Activated CD4-positive, alpha-beta T cell treated with anti-CD3 and anti-CD28 coated beads for 48 hours (primary cell): ENCODE results near the gene PDHA1.

Source experiments
- DNase-seq: peaks from one replicate; pipeline ENCODE4 v3.0.0-alpha.2; 2020

The PDHA1 gene

DNA sequence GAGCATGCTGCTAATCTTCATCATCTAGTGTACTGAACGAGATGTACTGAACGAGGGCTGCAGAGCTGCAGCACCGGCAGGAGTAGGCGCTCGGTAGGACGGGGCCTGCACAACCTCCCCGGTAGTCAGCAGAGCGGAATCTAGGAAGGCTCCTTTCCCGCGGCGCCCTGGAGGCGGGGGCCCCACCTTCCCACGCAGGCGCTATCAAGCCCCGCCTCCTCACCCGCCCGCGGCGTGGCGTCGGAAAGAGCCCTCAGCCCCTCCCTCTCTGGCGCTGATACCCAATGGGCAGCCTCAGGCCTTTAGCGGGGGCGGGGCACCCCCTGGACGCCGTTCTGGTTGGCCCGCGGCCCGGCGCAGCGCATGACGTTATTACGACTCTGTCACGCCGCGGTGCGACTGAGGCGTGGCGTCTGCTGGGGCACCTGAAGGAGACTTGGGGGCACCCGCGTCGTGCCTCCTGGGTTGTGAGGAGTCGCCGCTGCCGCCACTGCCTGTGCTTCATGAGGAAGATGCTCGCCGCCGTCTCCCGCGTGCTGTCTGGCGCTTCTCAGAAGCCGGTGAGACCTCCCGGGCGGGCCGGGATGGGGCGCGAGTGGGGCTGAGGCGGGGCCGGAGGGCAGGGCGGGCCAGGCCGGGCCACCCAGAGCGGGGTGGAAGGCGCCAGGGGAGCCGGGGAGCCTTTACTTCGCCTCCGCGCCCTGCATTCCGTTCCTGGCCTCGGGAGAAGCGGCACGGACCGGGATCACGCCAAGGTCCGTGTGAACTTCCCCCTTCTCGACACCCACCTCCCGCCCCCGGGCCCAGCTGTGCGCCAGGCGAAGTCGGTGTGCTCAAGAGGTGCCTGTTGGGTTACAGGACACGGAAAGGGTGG, at the start of gene PDHA1:
TSS of gene PDHA1 (plus strand) at position 393 of the 874 bp plus-strand sequence. CDS start at position 504, 111 bp downstream.
- DNase-seq: peak; percentile 94

DNA sequence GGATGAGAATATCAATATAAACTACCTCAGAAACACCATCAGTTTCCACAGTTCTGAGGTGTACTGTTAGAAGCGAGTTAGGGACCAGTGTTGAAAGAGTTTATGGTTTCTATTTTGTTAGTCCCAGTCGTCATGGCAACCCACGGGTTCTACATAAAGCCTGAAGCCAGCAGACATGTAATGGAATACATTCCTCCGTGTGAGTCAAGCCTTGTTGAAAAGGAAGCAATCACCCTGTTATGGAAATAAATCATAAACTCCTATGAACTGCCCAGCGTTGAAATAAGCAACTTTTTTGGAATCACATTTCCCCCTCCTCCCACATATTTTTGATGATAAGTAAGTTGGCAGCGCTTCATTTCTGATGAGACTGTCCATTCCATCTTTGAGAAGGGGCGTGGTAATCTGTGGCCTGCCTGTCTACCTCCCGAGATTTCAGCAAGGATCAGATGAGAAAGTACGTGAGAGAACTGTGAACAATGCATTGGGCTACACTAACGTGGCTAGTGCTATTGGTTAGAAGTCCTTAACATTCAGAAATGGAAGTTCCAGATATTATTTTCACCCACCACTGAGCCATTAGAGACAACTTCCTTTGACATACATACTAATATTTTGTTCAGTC, 40.4 kb upstream of the PDHA1 start:
- no peak for DNase-seq

DNA sequence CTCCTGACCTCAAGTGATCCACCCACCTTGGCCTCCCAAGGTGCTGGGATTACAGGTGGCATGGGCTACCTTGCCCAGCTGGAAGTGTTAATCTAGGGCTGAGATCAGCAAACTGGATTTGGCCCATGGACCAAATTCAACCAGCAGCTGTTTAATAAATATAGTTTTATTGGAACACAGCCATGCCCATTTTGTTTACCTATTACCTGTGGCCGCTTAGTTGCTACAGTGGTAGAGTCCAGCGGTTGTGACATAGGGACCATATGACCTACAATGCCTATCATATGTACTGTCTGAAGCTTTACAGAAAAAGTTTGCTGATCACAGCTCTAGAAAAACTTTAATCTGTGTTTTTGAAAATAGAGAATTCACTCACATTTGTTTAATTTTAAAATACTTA, 17.2 kb upstream of the PDHA1 start:
- DNase-seq: no peak

DNA sequence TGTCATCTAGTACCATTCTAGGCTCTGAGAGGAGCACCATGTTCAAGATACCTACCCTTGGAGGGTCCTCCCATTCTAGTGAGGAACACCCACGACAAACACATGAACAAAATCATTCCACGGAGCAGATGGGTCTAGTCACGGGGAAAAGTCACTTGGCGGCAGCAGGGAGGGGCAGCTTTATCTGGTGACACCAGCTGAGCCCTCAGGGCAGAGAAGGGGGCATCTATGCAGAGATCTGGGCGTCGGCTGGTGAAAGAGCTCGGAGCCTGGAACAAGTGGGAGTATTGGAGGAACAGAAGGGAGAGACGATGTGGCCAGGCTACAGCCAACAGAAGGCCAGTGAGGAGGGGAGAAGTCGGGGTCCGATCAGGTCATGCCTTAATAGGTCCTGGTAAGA, 11.9 kb upstream of the PDHA1 start:
- no peak for DNase-seq

DNA sequence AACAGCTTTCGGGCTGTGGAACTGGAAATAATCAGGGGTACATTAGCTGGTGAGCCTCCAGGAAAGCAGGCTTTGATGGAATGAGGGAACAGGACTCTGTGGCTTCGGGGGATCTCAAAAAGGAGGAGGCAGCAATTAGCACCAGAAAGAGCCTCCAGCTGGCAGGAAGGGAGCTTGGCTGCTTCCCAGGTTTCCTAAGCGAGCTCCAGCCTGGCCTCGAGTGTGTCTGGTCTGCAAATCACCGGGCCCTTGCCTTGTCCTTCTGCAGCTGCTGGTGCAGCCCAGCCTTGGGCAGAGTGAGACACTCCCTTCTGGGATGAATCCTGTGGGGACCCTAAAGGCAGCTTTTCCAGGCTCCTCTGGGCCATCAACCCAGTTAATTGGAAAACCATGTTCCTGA, 10.7 kb upstream of the PDHA1 start:
- DNase-seq: no peak

DNA sequence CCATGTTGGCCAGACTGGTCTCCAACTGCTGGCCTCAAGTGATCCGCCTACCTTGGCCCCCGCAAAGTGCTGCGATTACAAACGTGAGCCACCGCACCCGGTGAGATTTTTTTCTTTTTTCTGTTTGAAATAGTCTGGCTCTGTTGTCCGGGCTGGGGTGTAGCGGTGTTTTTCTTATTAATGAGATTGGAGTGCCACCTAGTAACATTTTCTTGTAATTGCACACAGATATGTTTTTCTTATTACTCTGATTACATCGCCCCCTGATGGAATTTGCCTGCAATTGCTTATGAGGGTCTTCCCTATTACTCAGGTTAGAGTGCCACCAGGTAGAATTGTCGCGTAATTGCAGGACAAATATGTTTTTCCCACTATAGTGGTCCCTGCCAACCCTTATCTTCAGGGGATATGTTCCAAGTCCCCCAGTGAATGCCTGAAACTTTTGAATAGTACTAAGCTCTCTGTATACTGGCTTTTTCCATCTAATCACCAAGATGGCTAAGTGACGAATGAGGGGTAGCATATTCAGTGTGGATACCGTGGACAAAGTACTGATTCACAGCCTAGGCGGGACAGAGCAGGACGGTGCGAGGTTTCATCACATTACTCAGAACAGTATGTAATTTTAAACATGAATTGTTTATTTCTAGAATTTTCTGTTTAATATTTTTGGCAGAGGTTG, 8.6 kb upstream of the PDHA1 start:
- DNase-seq: peak; percentile 39

DNA sequence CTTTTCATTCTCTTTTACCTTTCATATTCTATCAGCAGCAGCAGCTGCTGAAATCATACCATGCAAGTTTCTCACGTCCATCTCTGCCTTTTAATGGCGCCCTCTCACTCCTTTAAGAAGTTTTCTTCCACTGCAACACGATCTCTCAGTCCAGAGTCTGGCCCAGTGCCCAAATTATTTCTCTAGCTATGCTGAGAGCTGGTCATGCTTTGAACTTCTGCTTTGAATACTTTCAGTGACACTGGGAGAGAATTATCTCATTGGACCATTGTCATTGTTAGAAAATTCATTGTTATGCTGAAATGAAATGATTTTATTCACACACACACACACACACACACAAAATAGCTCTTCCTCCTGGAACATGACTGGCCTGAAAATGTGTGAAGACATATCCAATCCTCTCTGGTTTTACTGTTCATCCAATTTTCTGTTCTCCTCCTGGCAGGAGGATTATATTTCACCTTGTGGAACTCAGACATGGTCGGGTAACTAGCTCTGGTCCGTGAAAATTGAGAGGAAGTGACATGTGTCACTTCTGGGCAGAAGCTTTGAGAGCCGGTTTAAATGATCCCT, 1.3 kb upstream of the PDHA1 start:
- DNase-seq: no peak

DNA sequence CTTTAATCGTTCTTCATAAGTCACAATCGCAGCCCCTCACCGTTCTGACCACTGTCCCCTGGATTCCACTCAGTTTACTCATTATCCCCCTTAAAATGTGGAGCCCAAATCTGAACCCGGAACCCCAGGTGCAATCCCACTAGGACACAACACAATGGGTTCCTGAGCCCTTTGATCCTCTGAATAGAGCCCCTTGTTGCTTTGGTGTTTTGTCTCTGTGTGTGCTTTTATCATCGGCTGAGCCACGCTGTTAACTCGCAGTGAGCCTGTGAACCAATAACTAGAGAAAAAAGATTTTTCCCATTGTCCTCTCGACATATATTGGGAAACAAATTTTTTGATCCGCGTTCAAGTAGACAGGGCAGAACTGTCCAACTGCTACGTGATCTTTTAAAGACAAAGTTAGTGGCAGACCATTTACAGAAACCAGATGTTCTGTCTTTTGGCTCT, 617 bp upstream of the PDHA1 start:
- DNase-seq: no peak

DNA sequence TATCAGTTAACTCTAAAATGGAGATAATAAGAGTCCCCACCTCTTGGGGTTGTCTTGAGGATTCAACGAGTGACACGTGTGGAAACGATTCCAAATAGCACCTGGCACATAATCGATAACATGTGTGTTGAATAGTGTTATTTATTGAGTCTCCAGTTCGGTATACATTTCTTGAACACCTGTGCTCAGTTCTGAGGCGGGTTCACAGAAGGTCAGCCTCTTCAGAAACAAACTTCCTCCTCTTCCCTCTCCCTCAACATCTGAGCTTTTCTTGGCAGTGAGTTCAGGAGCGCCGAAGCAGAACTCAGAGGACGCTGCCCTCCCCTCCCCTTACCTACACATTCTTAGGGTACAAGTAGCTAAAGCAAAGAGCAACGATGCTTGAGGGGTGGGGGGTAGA, 934 bp downstream of the PDHA1 start:
- DNase-seq: no peak

DNA sequence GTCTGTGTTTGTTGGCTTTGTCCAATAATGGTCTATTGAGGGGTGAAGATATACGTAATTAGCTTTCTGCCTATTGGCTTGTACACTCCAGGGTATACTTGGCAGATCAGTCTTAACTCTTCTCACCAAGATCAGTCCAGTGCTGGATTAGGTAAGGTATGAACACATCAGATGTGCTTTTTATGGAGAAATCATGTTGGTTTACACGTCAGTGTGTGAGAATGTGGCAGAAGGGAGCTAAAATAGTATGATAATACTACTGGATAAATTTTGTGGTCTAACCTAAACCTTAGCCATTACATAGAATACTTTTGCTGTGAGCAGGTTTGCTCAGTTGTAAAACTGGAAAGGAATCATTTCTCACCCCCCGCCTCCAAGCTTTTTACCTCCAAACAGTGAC, 4.2 kb downstream of the PDHA1 start:
- no peak for DNase-seq

DNA sequence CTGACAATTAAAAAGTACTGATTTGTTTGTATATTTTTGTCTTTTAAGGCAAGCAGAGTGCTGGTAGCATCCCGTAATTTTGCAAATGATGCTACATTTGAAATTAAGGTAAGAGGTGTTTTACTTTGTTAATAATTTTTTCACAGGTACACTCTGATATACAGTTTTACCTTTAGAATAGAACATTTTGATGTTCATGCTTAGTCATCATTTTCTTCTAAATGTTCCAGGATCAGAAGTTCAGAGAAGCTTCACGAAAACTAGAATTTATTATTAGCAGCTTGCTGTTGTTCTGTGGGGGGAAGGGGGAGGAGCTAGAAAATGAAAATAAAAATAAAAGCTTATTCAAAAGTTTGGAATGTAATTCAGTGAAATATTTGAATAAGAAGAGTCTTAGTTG, 5.5 kb downstream of the PDHA1 start:
- no peak for DNase-seq

DNA sequence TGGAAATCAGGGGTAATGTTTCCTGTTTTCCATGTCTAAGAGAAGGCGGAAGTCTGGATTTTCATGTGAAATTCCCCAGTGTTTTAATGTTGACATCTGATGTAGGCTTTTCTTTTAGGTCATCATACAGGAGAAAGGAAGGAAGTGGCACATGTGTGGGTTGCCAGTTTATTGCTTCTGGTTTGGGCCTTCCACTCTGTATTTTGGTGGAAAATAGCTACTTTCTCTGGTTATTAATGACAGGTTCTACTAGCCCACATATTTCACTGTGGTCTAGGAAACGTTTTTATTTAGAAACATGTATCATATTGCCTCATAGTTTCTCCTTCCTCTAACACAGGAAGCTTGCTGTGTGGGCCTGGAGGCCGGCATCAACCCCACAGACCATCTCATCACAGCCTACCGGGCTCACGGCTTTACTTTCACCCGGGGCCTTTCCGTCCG, 7.2 kb downstream of the PDHA1 start:
- DNase-seq: no peak

DNA sequence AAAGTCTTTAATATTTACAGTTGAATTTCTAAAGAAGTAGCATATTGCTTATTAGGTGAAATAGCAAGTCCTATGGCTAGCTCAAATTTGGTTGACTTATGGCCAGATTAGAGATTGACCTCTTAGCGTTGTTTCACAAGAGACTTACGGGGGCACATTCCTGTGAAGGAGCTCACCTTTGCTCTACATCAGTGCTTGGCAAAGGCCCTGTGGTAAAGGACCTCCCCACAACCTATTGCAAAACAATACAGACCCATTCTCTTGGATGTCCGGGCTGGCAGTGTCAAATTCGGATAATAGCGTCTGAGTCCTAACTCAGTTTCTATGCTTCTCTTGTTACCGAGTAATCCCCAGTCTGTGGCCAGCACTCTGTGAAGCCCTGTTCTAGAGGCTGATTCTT, 10.9 kb downstream of the PDHA1 start:
- DNase-seq: no peak

DNA sequence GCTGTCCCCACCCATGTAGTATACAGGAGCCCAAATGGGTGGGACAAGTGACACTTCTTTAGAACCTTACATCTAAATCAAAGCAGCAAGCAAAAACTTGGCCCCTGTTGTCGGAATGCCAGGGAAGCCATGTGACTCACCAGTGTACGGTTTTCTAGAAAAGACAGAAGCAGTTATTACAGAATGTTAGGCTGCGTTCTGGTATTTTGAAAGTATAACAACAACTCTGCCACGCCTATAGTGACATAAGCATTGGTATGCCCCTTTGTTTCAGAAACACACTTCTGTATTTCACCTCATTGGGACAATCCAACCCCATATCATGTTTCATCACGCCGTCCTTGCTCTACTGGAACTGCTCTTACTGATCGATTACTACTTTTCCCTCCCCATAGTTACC, 14.8 kb downstream of the PDHA1 start:
- no peak for DNase-seq

DNA sequence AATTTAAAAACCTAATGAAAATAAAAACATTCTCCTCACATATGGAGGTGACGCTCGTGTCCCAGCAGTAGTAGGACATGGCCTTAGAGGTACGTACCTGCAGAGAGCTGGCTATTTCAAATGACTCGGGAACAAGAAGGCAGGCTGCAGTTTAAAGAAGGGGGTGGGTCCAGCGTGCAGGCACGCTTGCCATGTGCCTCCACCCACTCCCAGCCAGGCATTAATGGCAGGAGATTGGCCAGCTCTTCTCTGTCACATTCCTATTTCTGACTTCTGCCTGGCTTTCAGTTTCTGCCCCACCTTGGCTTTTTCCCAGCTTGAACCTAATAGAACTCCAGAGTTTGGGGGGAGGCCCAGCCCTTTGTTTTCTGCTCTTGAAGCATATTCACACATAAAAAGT, 17.2 kb downstream of the PDHA1 start:
- no peak for DNase-seq

DNA sequence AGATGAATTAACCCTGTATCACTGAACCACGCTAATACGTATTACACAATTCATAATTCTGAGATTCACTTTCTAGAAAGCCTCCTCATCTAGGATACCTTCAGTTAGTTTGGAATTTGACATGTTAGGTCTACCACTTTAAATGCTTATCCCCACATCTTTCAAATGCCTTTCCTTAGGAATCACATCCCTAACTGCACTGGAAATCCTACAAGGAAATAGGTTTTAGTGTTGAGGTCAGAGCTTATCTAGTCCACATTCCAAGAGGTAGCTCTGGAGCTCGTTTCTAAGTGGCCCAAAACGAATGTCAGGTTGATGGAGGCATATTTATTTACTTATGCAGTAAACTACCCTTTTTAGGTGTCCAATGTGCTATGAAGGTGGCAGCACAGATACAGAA, 18.0 kb downstream of the PDHA1 start:
- no peak for DNase-seq

DNA sequence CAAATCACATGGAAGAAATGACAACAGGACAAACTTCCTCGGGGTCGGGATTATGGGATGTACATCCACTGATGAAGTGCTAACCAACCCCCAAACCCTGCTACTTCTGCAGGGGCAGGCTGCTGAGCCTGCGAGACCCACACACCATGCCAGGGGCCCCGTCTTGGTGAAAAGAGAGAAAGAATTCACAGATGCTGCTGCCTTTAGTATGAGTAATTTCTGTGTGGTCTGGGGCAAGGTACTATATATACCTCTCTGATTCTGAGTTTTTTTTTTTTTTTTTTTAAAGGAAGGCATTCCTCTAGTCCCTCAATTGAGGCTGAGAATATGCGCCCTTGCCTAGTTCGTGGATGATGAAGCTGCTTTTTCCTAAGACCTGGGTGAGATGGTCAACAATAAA, 24.8 kb downstream of the PDHA1 start:
- no peak for DNase-seq

DNA sequence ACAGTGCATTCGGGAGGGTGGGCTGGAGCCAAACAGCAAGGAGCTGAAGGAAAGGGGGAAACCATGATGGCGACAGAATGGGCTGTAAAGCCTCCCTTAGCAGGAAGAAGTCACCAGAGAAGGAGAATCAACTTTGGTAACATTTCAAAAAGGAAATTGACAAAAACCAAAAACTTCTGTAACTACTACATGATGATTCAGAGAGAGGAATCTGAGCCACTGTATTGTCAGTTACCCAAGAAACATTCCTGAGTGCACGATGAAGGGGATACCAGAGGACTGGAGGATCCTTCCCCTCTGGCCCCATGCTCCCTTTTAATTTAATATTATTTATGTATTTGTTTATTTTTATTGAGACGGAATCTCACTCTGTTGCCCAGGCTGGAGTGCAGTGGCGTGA, 26.3 kb downstream of the PDHA1 start:
- no peak for DNase-seq

DNA sequence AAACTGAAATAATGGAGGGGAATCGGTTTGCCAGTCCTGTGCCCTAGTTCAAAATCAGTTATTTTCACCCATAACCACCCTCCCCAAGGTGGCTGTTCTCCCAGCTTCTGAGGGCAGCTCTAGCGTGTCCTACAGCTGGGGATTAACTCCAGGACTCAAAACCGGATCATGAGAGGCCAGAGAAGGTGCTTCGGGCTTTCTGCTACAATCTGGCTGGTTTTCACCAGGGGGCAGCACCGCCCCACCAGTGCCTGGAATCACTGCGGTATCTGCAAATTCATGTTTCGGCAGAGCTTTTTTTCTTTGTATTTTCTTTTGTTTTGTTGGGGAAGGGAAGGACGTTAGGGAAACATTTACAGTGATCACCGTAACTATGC, 28.4 kb downstream of the PDHA1 start:
- peak; percentile 78 for DNase-seq

DNA sequence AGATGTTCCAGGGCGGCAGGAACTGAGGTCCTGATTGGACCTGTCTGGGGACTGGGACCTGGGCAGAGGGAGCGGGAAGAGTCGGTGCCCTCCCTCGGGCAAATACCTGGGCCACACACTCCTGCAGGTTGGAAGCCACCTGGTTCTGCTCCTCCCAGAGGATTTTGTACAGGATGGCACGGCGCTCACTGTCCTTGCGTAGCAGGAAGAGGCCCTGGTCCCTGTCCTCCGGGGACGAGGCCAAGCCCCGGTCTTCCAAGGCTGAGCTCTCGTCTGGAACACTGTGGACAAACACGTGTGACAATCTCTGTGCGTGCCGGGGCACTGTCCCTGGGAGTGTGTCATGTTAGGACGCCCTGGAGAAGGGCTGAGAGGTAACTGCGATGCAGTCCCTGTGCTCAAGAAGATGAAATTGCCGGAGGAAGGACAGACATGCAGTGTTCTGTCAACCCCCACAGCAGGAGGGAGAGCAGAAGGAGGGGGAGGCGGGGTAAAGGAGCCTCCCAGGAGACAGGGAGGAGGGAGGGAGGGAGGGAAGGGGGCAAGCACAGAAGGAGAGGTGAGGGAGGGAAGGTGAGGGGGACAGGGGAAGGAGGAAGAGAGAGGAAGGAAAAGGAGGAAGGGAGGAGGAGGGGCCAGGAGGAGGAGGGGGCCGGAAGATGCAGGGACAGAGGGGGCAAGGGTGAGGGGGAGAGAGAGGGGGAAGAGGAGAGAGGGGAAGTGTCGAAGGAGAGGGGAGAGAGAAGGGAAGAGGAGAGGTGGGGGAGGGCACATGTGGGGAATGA, 29.0 kb downstream of the PDHA1 start:
- DNase-seq: peak; percentile 5

DNA sequence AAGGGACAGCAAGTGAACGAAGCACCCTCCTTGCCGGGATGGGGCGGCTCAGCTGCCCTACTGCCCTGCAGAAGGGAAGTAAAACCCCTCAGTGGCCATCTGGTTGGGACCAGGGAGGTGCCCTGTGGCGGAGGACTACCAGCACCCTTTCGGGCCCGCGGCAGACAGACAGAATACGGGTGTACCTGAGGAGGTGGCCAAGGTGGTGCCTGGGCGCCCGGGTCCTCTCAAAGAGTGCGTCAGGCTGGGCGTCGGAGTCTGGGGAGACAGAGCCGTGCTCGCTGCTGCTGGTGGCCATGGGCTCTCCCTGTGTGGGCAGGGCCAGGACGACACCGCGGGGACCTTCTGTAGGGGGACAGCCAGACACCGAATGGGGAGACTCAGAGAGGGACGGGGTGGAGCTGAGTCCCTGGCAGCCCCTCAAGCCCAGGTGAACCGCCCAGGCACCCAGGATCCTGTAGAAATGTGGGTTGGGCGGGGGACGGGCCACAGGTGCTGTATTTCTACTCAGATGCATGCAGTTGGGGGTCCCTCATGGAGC, 29.7 kb downstream of the PDHA1 start:
- no peak for DNase-seq

DNA sequence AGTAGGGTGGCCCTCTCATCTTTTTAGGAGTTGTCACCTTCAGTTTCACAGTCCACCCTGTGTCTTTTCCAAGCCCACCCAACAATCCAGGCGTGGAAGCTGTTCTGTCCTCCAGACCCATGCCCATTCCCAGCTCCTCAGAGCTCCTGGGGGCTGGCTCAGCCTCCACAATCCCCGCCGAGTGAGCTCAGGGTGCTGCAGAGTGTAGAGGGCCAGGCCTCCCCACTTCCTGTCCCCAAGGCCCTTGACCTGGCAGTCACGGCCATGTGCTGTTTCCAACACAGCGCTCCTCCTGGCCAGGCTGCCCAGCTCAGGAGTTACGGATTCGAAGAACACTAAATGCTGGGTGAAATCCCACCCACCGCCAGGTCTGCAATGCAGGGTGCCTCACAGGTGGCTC, 31.8 kb downstream of the PDHA1 start:
- no peak for DNase-seq
